ENCODE data around the gene LRRC4B. TPM values are rescaled to one million over a fixed set of nuclear protein-coding genes. Genes with fewer than 3 reads are reported as not detected.

Gene LRRC4B
- total and polyA plus RNA-seq, 2 of the 4 experiments (the other 2 are of a cell fraction) = 0.03 TPM; not detected in 1

GRCh38 chr19:50551034-50551714 lies 17.1 kb downstream of the LRRC4B start:
- no peaks in the 10 kb centered on the region for H3K79me1 ChIP-seq (ENCODE audit: low read depth in 1 of 2, low read length in 2 of 2)
- H2AK5ac ChIP-seq (ENCODE audit: low read depth, low read length) = no peak overlapping the region
- no peak overlapping the region for H3K18ac ChIP-seq (ENCODE audit: low read depth, low read length)
- H3K4me2 ChIP-seq (ENCODE audit: low read depth, low read length) = no peak overlapping the region
- H3K9ac ChIP-seq (ENCODE audit: low read depth, low read length) = no peak overlapping the region
- no peaks in the 10 kb centered on the region; the same call in 1 of the 2 replicates for H3K4me1 ChIP-seq (ENCODE audit: control insufficient read depth, insufficient read depth, low read length)
- no peaks in the 10 kb centered on the region for H3K9me3 ChIP-seq (ENCODE audit: control insufficient read depth, insufficient read depth, low read length)
- H3K14ac ChIP-seq (replicated peaks; ENCODE audit: low read depth, low read length) = no peak overlapping the region
- DNase-seq (no peak), ATAC-seq (ENCODE audit: low read depth) (no peak)
- in situ Hi-C loops (cut with MboI; ENCODE audit: low sequenced_read_pairs) (no loop called here), intact Hi-C loops (cut with micrococcal nuclease) (no loop called here), dilution Hi-C loops (cut with HindIII; ENCODE audit: low sequenced_read_pairs, unreplicated experiment) (no loop called here)
- no peaks in the 10 kb centered on the region for H3K36me3 ChIP-seq (ENCODE audit: control insufficient read depth, insufficient read depth, low read length)
- H4K20me1 ChIP-seq (ENCODE audit: insufficient read depth, low read length) = no peaks in the 10 kb centered on the region
- ChIA-PET CTCF (no interaction called here), POLR2A (ENCODE audit: unreplicated experiment) (no interaction called here)
- no peak overlapping the region for H3K27ac ChIP-seq (ENCODE audit: insufficient read depth, low read length)
- H3K9me1 ChIP-seq (ENCODE audit: insufficient read depth, low read length) = no peaks in the 10 kb centered on the region
- WGBS, 2 experiments (ENCODE audit: extremely low coverage in 2 of 2, insufficient read length in 1 of 2) = 0% methylated on average over 7 of the region's 32 CpGs; no CpG with 5 or more reads in 1 of the 2 experiments
- no peak overlapping the region for H4K91ac ChIP-seq (ENCODE audit: insufficient read depth, low read depth, low read length)
- H2BK15ac ChIP-seq (ENCODE audit: low read depth, low read length) = no peak overlapping the region
- no peak overlapping the region for H3K4me3 ChIP-seq (ENCODE audit: insufficient read depth, low read depth, low read length)
- no peak overlapping the region for H2BK5ac ChIP-seq (ENCODE audit: low read depth, low read length, poor library complexity, severe bottlenecking)
- no peak overlapping the region for H3K4ac ChIP-seq (ENCODE audit: low read depth, low read length)
- H2AK9ac ChIP-seq (replicated peaks; ENCODE audit: low read depth, low read length, poor library complexity) = no peak overlapping the region
- H4K5ac ChIP-seq (ENCODE audit: low read depth, low read length) = no peak overlapping the region
- H3K23ac ChIP-seq (ENCODE audit: low read depth, low read length) = no peak overlapping the region
- no peak overlapping the region for H4K8ac ChIP-seq (ENCODE audit: low read depth in 2 of 2, low read length in 2 of 2)
- BruUV-seq (replicated peaks) = no TSS peak
- no peak for TF ChIP-seq NFE2L2 (IDR thresholded peaks at IDR 0.05; ENCODE audit: low read depth, low read length)
- no peak for TF ChIP-seq ELK1 (IDR thresholded peaks at IDR 0.05; ENCODE audit: borderline replicate concordance, low read depth, low read length)
- TF ChIP-seq MXI1 (IDR thresholded peaks at IDR 0.05; ENCODE audit: borderline replicate concordance, low read depth, low read length) = no peak
- TF ChIP-seq CTCF (conservative IDR thresholded peaks at IDR 0.05; ENCODE audit: low read depth, low read length) = no peak
- TF ChIP-seq SMC3 (IDR thresholded peaks at IDR 0.05; ENCODE audit: low read depth, low read length) = no peak
- no peak for TF ChIP-seq MAFK (IDR thresholded peaks at IDR 0.05; ENCODE audit: low read depth, low read length)
- TF ChIP-seq CHD1 (IDR thresholded peaks at IDR 0.05; ENCODE audit: low read depth, low read length) = no peak
- no peak for TF ChIP-seq RAD21 (IDR thresholded peaks at IDR 0.05; ENCODE audit: low read length)
- TF ChIP-seq RCOR1 (IDR thresholded peaks at IDR 0.05; ENCODE audit: insufficient replicate concordance, low read length) = no peak
- TF ChIP-seq BHLHE40 (IDR thresholded peaks at IDR 0.05; ENCODE audit: low read depth, low read length) = no peak
- TF ChIP-seq FOS (IDR thresholded peaks at IDR 0.05; ENCODE audit: low read depth, low read length) = no peak
- no peak for TF ChIP-seq USF2 (IDR thresholded peaks at IDR 0.05; ENCODE audit: low read depth, low read length)
- TF ChIP-seq CEBPB (IDR thresholded peaks at IDR 0.05; ENCODE audit: low read depth, low read length) = no peak
- no peak for TF ChIP-seq POLR2A (IDR thresholded peaks at IDR 0.05; ENCODE audit: low read depth, low read length)
- no peak for TF ChIP-seq MAZ (IDR thresholded peaks at IDR 0.05; ENCODE audit: borderline replicate concordance, low read depth, low read length)
- no peak overlapping the region for H2AFZ ChIP-seq (replicated peaks; ENCODE audit: low read length, poor library complexity)
- H2BK120ac ChIP-seq (ENCODE audit: low read depth, low read length) = no peak overlapping the region
- H2BK20ac ChIP-seq (ENCODE audit: low read depth, low read length) = no peak overlapping the region
- peaks cover 35% of the 10 kb centered on the region for H3K27me3 ChIP-seq (ENCODE audit: control insufficient read depth, insufficient read depth, low read length)
- H3K56ac ChIP-seq (ENCODE audit: extremely low read depth, insufficient read depth, low read length) = no peak overlapping the region

All from IMR-90 (cell line).